ENCODE results near the gene RIMBP2.

Gene RIMBP2

GRCh38 chr12:130540376-130540775 lies 175.7 kb downstream of the RIMBP2 start:
- H3K4me3 ChIP-seq (ENCODE audit: low read length in 2 of 2): no peak overlapping the region

GRCh38 chr12:130538343-130539095 lies 177.6 kb downstream of the RIMBP2 start:
- Histone ChIP-seq H4K8ac (ENCODE audit: low read depth, low read length) (no peak overlapping the region), H2AFZ (ENCODE audit: low read length) (no peak overlapping the region), H4K91ac (ENCODE audit: low read depth, low read length, poor library complexity) (no peak overlapping the region), H2BK5ac (ENCODE audit: low read length) (no peak overlapping the region), H2AK5ac (ENCODE audit: low read depth, low read length) (no peak overlapping the region), H3K4me2 (ENCODE audit: insufficient read depth, low read length, poor library complexity, severe bottlenecking) (no peak overlapping the region), H3K23ac (ENCODE audit: low read depth, low read length, poor library complexity) (no peak overlapping the region), H3K14ac (ENCODE audit: low read length) (no peak overlapping the region), H3K18ac (ENCODE audit: low read length) (peak overlapping the region; percentile 40), H3K4me1 (ENCODE audit: control insufficient read depth in 2 of 2, insufficient read depth in 1 of 2, low read depth in 1 of 2, low read length in 2 of 2) (no peaks in the 10 kb centered on the region), H3K36me3 (replicated peaks in 1 of 2; ENCODE audit: control insufficient read depth in 2 of 2, insufficient read depth in 2 of 2, low read length in 2 of 2) (no peaks in the 10 kb centered on the region), H3K79me1 (ENCODE audit: low read depth, low read length) (no peaks in the 10 kb centered on the region), H2BK120ac (ENCODE audit: low read depth, low read length) (no peak overlapping the region), H3K4me3 (ENCODE audit: low read length in 2 of 2) (no peak overlapping the region), H3K27me3 (ENCODE audit: control insufficient read depth in 3 of 3, insufficient read depth in 3 of 3, low read depth in 1 of 3, low read length in 3 of 3) (no peaks in the 10 kb centered on the region), H2BK15ac (ENCODE audit: low read length) (no peak overlapping the region), H2BK12ac (ENCODE audit: low read length) (no peak overlapping the region), H3K27ac (replicated peaks; ENCODE audit: low read length) (no peak overlapping the region), H3K4ac (ENCODE audit: low read length) (no peak overlapping the region), H3K9me3 (replicated peaks in 1 of 2; ENCODE audit: control insufficient read depth in 2 of 2, insufficient read depth in 1 of 2, low read depth in 1 of 2, low read length in 2 of 2) (peaks cover 0 to 3% of the 10 kb centered on the region in 2 donors), H3K9ac (ENCODE audit: low read depth, low read length, poor library complexity) (no peak overlapping the region)
- WGBS, 2 donors (ENCODE audit: extremely low coverage in 2 of 2, insufficient read length in 2 of 2, insufficient replicate concordance in 1 of 2): no CpG with 5 or more reads among the region's 17 CpGs
- no peak for DNase-seq (ENCODE audit: low spot score)

More at GRCh38 chr12:130540376-130540775, 175.7 kb downstream of the RIMBP2 start:
- Histone ChIP-seq H3K4me2 (ENCODE audit: insufficient read depth, low read length, poor library complexity, severe bottlenecking) (no peak overlapping the region), H3K4me1 (ENCODE audit: control insufficient read depth in 2 of 2, insufficient read depth in 1 of 2, low read depth in 1 of 2, low read length in 2 of 2) (no peaks in the 10 kb centered on the region), H2BK12ac (ENCODE audit: low read length) (no peak overlapping the region), H2BK15ac (ENCODE audit: low read length) (no peak overlapping the region), H3K27me3 (ENCODE audit: control insufficient read depth in 3 of 3, insufficient read depth in 3 of 3, low read depth in 1 of 3, low read length in 3 of 3) (no peaks in the 10 kb centered on the region), H4K8ac (ENCODE audit: low read depth, low read length) (no peak overlapping the region), H2AK5ac (ENCODE audit: low read depth, low read length) (no peak overlapping the region), H3K9me3 (replicated peaks in 1 of 2; ENCODE audit: control insufficient read depth in 2 of 2, insufficient read depth in 1 of 2, low read depth in 1 of 2, low read length in 2 of 2) (peaks cover 0 to 3% of the 10 kb centered on the region in 2 donors), H3K18ac (ENCODE audit: low read length) (no peak overlapping the region), H3K27ac (replicated peaks; ENCODE audit: low read length) (no peak overlapping the region), H2BK5ac (ENCODE audit: low read length) (no peak overlapping the region), H3K14ac (ENCODE audit: low read length) (no peak overlapping the region), H3K36me3 (replicated peaks in 1 of 2; ENCODE audit: control insufficient read depth in 2 of 2, insufficient read depth in 2 of 2, low read length in 2 of 2) (no peaks in the 10 kb centered on the region), H3K9ac (ENCODE audit: low read depth, low read length, poor library complexity) (no peak overlapping the region), H4K91ac (ENCODE audit: low read depth, low read length, poor library complexity) (no peak overlapping the region), H2BK120ac (ENCODE audit: low read depth, low read length) (no peak overlapping the region), H3K4ac (ENCODE audit: low read length) (no peak overlapping the region), H2AFZ (ENCODE audit: low read length) (no peak overlapping the region), H3K79me1 (ENCODE audit: low read depth, low read length) (no peaks in the 10 kb centered on the region), H3K23ac (ENCODE audit: low read depth, low read length, poor library complexity) (no peak overlapping the region)
- WGBS, 2 donors (ENCODE audit: extremely low coverage in 2 of 2, insufficient read length in 2 of 2, insufficient replicate concordance in 1 of 2): no CpG with 5 or more reads among the region's 6 CpGs
- no peak for DNase-seq (ENCODE audit: low spot score)

DNA sequence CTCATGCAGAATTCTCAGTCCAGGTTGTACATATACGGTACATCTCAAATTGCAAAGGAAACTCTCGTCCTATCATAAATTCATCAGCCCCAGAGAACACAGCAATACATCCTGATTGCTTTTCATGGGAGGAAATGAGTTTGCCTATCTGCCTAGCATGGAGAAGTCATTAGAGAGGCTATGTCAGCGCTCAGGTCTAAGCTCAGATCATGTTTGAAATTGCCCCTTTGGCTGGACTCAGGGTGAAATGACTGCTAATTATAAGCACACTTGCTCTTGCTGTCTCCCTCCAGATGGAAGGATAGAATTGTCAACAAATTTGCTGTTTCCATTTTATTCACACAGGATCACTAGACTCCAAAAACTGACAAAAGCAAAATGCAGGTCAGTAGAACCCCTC lies 178.4 kb downstream of the RIMBP2 start:
- Histone ChIP-seq H3K27me3 (ENCODE audit: control insufficient read depth in 3 of 3, insufficient read depth in 3 of 3, low read depth in 1 of 3, low read length in 3 of 3) (no peaks in the 10 kb centered on the region), H4K91ac (ENCODE audit: low read depth, low read length, poor library complexity) (no peak overlapping the region), H3K36me3 (replicated peaks in 1 of 2; ENCODE audit: control insufficient read depth in 2 of 2, insufficient read depth in 2 of 2, low read length in 2 of 2) (no peaks in the 10 kb centered on the region), H3K23ac (ENCODE audit: low read depth, low read length, poor library complexity) (no peak overlapping the region), H3K4me2 (ENCODE audit: insufficient read depth, low read length, poor library complexity, severe bottlenecking) (no peak overlapping the region), H3K4me3 (ENCODE audit: low read length in 2 of 2) (no peak overlapping the region), H3K79me1 (ENCODE audit: low read depth, low read length) (no peaks in the 10 kb centered on the region), H2AFZ (ENCODE audit: low read length) (no peak overlapping the region), H3K14ac (ENCODE audit: low read length) (no peak overlapping the region), H3K4me1 (ENCODE audit: control insufficient read depth in 2 of 2, insufficient read depth in 1 of 2, low read depth in 1 of 2, low read length in 2 of 2) (no peaks in the 10 kb centered on the region), H2BK120ac (ENCODE audit: low read depth, low read length) (no peak overlapping the region), H2BK15ac (ENCODE audit: low read length) (no peak overlapping the region), H4K8ac (ENCODE audit: low read depth, low read length) (no peak overlapping the region), H3K4ac (ENCODE audit: low read length) (no peak overlapping the region), H3K18ac (ENCODE audit: low read length) (no peak overlapping the region), H2AK5ac (ENCODE audit: low read depth, low read length) (no peak overlapping the region), H2BK5ac (ENCODE audit: low read length) (no peak overlapping the region), H3K9me3 (replicated peaks in 1 of 2; ENCODE audit: control insufficient read depth in 2 of 2, insufficient read depth in 1 of 2, low read depth in 1 of 2, low read length in 2 of 2) (peaks cover 0 to 3% of the 10 kb centered on the region in 2 donors), H3K27ac (replicated peaks; ENCODE audit: low read length) (no peak overlapping the region), H3K9ac (ENCODE audit: low read depth, low read length, poor library complexity) (no peak overlapping the region), H2BK12ac (ENCODE audit: low read length) (no peak overlapping the region)
- no peak for DNase-seq (ENCODE audit: low spot score)
- no CpG with 5 or more reads among the region's 3 CpGs for WGBS, 2 donors (ENCODE audit: extremely low coverage in 2 of 2, insufficient read length in 2 of 2, insufficient replicate concordance in 1 of 2)

GRCh38 chr12:130537051-130537450 lies 179.0 kb downstream of the RIMBP2 start:
- Histone ChIP-seq H4K8ac (ENCODE audit: low read depth, low read length) (no peak overlapping the region), H3K4me1 (ENCODE audit: control insufficient read depth in 2 of 2, insufficient read depth in 1 of 2, low read depth in 1 of 2, low read length in 2 of 2) (no peaks in the 10 kb centered on the region), H2AK5ac (ENCODE audit: low read depth, low read length) (no peak overlapping the region), H3K14ac (ENCODE audit: low read length) (no peak overlapping the region), H3K4me2 (ENCODE audit: insufficient read depth, low read length, poor library complexity, severe bottlenecking) (no peak overlapping the region), H3K27me3 (ENCODE audit: control insufficient read depth in 3 of 3, insufficient read depth in 3 of 3, low read depth in 1 of 3, low read length in 3 of 3) (no peaks in the 10 kb centered on the region), H3K9me3 (replicated peaks in 1 of 2; ENCODE audit: control insufficient read depth in 2 of 2, insufficient read depth in 1 of 2, low read depth in 1 of 2, low read length in 2 of 2) (peaks cover 0 to 3% of the 10 kb centered on the region in 2 donors), H3K18ac (ENCODE audit: low read length) (no peak overlapping the region), H3K9ac (ENCODE audit: low read depth, low read length, poor library complexity) (no peak overlapping the region), H3K4me3 (ENCODE audit: low read length in 2 of 2) (no peak overlapping the region), H2BK15ac (ENCODE audit: low read length) (no peak overlapping the region), H2BK120ac (ENCODE audit: low read depth, low read length) (no peak overlapping the region), H2AFZ (ENCODE audit: low read length) (no peak overlapping the region), H2BK12ac (ENCODE audit: low read length) (no peak overlapping the region), H3K4ac (ENCODE audit: low read length) (no peak overlapping the region), H3K36me3 (replicated peaks in 1 of 2; ENCODE audit: control insufficient read depth in 2 of 2, insufficient read depth in 2 of 2, low read length in 2 of 2) (no peaks in the 10 kb centered on the region), H3K27ac (replicated peaks; ENCODE audit: low read length) (no peak overlapping the region), H2BK5ac (ENCODE audit: low read length) (no peak overlapping the region), H3K23ac (ENCODE audit: low read depth, low read length, poor library complexity) (no peak overlapping the region), H4K91ac (ENCODE audit: low read depth, low read length, poor library complexity) (no peak overlapping the region), H3K79me1 (ENCODE audit: low read depth, low read length) (no peaks in the 10 kb centered on the region)
- DNase-seq (ENCODE audit: low spot score): no peak
- no CpG with 5 or more reads among the region's 6 CpGs for whole genome bisulfite sequencing, 2 donors (ENCODE audit: extremely low coverage in 2 of 2, insufficient read length in 2 of 2, insufficient replicate concordance in 1 of 2)

Data from neuronal stem cell (in vitro differentiated cells).